ENCODE results near the gene KLHL14. TPM values are rescaled to one million over a fixed set of nuclear protein-coding genes. Genes with fewer than 3 reads are reported as not detected.
"Not testable (repeated sequence)": the region's sequence is repeated elsewhere in the genome, so short reads cannot be mapped to it uniquely, and the experiment has no call there.

Gene KLHL14
- total RNA-seq, 2 experiments from 2014 or later, result not detected

- intact Hi-C loops (cut with DNase I, micrococcal nuclease), result no loop called here
- Mint-ChIP-seq H3K27me3 (no peaks in the 10 kb centered on the region), H3K9me3 (ENCODE audit: low read depth) (peaks cover 8% of the 10 kb centered on the region), H3K27ac (no peak overlapping the region), H3K4me3 (no peak overlapping the region), H3K36me3 (ENCODE audit: low read depth) (no peaks in the 10 kb centered on the region), H3K4me1 (no peaks in the 10 kb centered on the region)
- no peak for DNase-seq
- ChIA-PET POLR2A (no interaction called here), CTCF (no interaction called here)
- ATAC-seq, result no peak
Observed at GRCh38 chr18:32798209-32798960, 25.6 kb upstream of the KLHL14 start.

- H3K4me3 Mint-ChIP-seq; H3K27ac Mint-ChIP-seq; H3K27me3 Mint-ChIP-seq; CTCF ChIA-PET; ATAC-seq; DNase-seq; POLR2A ChIA-PET; H3K9me3 Mint-ChIP-seq (ENCODE audit: low read depth); H3K36me3 Mint-ChIP-seq (ENCODE audit: low read depth); intact Hi-C loops (cut with DNase I, micrococcal nuclease); H3K4me1 Mint-ChIP-seq: not testable (repeated sequence)
Observed at GRCh38 chr18:32794667-32795066, 21.8 kb upstream of the KLHL14 start.

DNA sequence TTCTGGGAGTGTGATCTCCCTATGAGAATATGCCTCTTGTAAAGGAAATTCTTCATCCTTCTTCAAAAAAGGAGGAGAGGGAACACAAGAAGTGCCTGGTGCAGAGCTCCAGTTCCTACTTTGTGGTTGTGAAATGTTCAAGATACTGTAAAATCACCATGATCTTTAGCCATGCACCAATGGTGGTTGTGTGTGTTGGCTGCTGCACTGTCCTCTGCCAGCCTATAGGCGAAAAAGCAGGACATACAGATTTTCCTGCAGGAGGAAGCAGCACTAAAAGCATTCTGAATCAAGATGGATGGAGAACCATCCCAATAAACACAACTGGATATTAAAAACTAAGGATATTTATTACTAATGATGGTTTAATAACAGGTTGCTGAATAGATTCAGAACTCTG, 6.2 kb upstream of the KLHL14 start:
- H3K4me3 Mint-ChIP-seq, result no peak overlapping the region
- ChIA-PET CTCF (no interaction called here), POLR2A (no interaction called here)
- H3K27me3 Mint-ChIP-seq, result peaks cover 9% of the 10 kb centered on the region
- intact Hi-C loops (cut with DNase I, micrococcal nuclease), result no loop called here
- H3K4me1 Mint-ChIP-seq, result no peaks in the 10 kb centered on the region
- ATAC-seq, result no peak
- no peaks in the 10 kb centered on the region for H3K36me3 Mint-ChIP-seq (ENCODE audit: low read depth)
- DNase-seq, result no peak
- H3K27ac Mint-ChIP-seq, result no peak overlapping the region
- no peaks in the 10 kb centered on the region for H3K9me3 Mint-ChIP-seq (ENCODE audit: low read depth)

GRCh38 chr18:32777049-32777448, 4.2 kb upstream of the KLHL14 start:
- Mint-ChIP-seq H3K36me3 (ENCODE audit: low read depth) (no peaks in the 10 kb centered on the region), H3K4me3 (no peak overlapping the region), H3K27ac (no peak overlapping the region), H3K4me1 (peaks cover 2% of the 10 kb centered on the region), H3K27me3 (peaks cover 24% of the 10 kb centered on the region), H3K9me3 (ENCODE audit: low read depth) (no peaks in the 10 kb centered on the region)
- ATAC-seq, result no peak
- no peak for DNase-seq
- POLR2A ChIA-PET, result no interaction called here
- intact Hi-C loops (cut with DNase I, micrococcal nuclease), result no loop called here
- CTCF ChIA-PET, result no interaction called here

DNA sequence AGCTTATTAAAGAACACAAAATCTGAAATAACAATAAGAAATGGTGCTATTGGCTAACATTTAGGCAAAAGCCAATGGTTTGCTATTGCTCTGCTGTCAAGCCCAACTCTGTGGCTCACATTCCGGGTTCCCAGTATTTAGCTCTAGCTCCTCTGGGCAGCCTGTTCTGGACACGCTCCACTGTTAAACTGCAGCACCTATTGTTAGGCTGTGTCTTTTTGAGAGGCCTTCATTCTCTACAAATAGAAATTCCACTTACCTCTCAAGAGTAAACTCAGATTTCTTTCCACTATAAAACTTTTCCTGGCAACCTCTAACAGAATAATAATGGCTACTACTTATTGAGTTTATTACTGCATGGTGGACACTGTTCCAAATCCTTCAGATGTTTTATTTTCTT, 3.7 kb upstream of the KLHL14 start:
- ChIA-PET CTCF (no interaction called here), POLR2A (no interaction called here)
- no peak overlapping the region for H3K27ac Mint-ChIP-seq
- intact Hi-C loops (cut with DNase I, micrococcal nuclease), result no loop called here
- H3K4me3 Mint-ChIP-seq, result no peak overlapping the region
- no peak for DNase-seq
- ATAC-seq, result no peak
- no peaks in the 10 kb centered on the region for H3K9me3 Mint-ChIP-seq (ENCODE audit: low read depth)
- H3K36me3 Mint-ChIP-seq (ENCODE audit: low read depth), result no peaks in the 10 kb centered on the region
- H3K4me1 Mint-ChIP-seq, result peaks cover 2% of the 10 kb centered on the region
- H3K27me3 Mint-ChIP-seq, result peaks cover 24% of the 10 kb centered on the region

GRCh38 chr18:32775628-32776027, 2.8 kb upstream of the KLHL14 start:
- Mint-ChIP-seq H3K36me3 (ENCODE audit: low read depth) (no peaks in the 10 kb centered on the region), H3K27ac (no peak overlapping the region), H3K27me3 (peaks cover 26% of the 10 kb centered on the region), H3K4me3 (no peak overlapping the region), H3K9me3 (ENCODE audit: low read depth) (no peaks in the 10 kb centered on the region), H3K4me1 (peaks cover 6% of the 10 kb centered on the region)
- DNase-seq, result no peak
- CTCF ChIA-PET, result no interaction called here
- ATAC-seq, result no peak
- intact Hi-C loops (cut with DNase I, micrococcal nuclease), result no loop called here
- POLR2A ChIA-PET, result no interaction called here

DNA sequence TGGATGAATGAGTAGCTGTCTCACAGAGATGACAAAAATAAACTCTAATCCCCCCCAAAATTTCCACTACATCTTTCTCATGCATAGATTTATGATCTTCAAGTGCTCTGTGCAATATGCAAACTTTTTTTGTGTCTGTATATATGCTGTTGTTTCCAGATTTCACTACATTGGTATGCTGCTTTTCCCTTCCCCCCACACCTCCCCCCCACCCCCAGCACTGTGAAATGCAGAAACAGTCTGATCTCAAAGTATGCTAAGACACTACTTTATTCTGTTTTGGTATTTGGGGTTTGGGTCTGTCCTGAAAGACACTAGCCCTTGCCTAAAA, 524 bp upstream of the KLHL14 start:
- CTCF ChIA-PET, result interaction anchor here (0.6 kb wide), 1 partner anchor 27 kb away, joined by 3 read pairs; no protein-coding TSS in a partner anchor
- POLR2A ChIA-PET, result no interaction called here
- H3K27me3 Mint-ChIP-seq, result peaks cover 41% of the 10 kb centered on the region
- intact Hi-C loops (cut with DNase I, micrococcal nuclease), result no loop called here
- H3K27ac Mint-ChIP-seq, result no peak overlapping the region
- no peaks in the 10 kb centered on the region for H3K36me3 Mint-ChIP-seq (ENCODE audit: low read depth)
- ATAC-seq, result no peak
- peaks cover 8% of the 10 kb centered on the region for H3K4me1 Mint-ChIP-seq
- H3K4me3 Mint-ChIP-seq, result no peak overlapping the region
- no peak for DNase-seq
- H3K9me3 Mint-ChIP-seq (ENCODE audit: low read depth), result no peaks in the 10 kb centered on the region

- POLR2A ChIA-PET, result no interaction called here
- Mint-ChIP-seq H3K4me3 (no peak overlapping the region), H3K27ac (no peak overlapping the region), H3K36me3 (ENCODE audit: low read depth) (no peaks in the 10 kb centered on the region), H3K9me3 (ENCODE audit: low read depth) (no peaks in the 10 kb centered on the region), H3K4me1 (peaks cover 8% of the 10 kb centered on the region), H3K27me3 (peaks cover 45% of the 10 kb centered on the region)
- intact Hi-C loops (cut with DNase I, micrococcal nuclease), result no loop called here
- ATAC-seq, result no peak
- CTCF ChIA-PET, result no interaction called here
- peak; percentile 5 for DNase-seq
Observed at GRCh38 chr18:32771871-32772580, 797 bp downstream of the KLHL14 start.

DNA sequence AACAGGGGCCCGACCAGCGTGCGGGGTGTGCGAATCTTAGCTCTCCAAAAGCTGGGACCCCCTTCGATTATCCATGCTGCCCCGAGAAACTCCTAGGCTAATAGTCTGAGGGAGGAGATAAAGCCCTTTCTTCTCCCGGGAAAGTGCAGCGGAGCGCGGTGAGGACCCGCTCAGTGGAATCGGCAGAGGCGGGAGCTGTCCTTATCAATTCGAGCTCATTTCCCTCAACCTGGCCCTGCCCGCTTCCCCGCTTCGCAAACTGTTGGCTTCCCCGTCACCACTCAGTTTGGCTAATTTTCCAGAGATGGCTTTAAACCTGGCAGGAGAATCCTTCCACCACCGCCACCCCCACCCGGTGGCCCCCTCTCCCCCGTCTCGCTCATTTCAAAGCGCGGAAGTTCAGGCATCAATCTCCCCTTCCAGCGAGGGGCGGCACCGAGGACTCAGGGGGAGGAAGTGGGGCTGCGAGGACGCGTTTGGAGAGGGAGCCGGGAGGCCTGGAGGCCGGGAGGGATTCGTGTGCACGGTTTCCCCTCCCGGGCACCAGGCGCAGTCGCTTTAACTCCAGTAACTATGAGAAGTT, 1.6 kb downstream of the KLHL14 start:
- Mint-ChIP-seq H3K27ac (no peak overlapping the region), H3K36me3 (ENCODE audit: low read depth) (no peaks in the 10 kb centered on the region), H3K9me3 (ENCODE audit: low read depth) (no peaks in the 10 kb centered on the region), H3K4me3 (no peak overlapping the region), H3K27me3 (peaks cover 49% of the 10 kb centered on the region), H3K4me1 (peaks cover 8% of the 10 kb centered on the region)
- ATAC-seq (no peak), DNase-seq (peak; percentile 15)
- intact Hi-C loops (cut with DNase I, micrococcal nuclease), result no loop called here
- ChIA-PET POLR2A (interaction anchor here (0.7 kb wide), 1 partner anchor 12 kb away, joined by 5 read pairs; no protein-coding TSS in a partner anchor), CTCF (interaction anchor here (0.6 kb wide), 1 partner anchor 47 kb away, joined by 3 read pairs; no protein-coding TSS in a partner anchor)

DNA sequence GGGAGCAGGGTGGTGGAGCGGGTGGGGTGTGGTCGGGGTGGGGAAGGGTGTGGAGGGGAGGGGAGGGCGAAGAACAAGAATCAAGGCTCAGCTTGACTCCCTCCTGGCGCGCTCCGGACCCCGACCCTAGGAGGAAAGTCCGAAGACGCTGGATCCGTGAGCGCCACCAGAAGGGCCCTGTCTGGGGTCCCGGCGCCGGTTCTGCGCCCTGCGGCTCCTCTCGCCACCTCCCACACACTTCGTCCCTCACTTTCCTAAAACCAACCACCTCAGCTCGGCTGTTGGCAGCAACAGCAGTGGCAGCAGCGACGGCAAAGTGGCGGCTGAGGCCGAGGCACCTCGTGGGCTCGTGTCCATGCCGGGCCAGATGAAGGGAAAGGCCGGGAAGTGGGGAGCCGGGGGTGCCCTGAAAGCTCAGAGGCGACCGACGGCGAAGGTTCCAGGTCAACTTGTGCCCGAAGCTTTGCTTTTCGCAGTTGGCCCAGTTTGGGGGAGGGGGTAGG, 2.1 kb downstream of the KLHL14 start:
- ChIA-PET POLR2A (interaction anchor here (0.7 kb wide), 1 partner anchor 13 kb away, joined by 5 read pairs; no protein-coding TSS in a partner anchor), CTCF (interaction anchor here (0.6 kb wide), 1 partner anchor 47 kb away, joined by 3 read pairs; no protein-coding TSS in a partner anchor)
- H3K9me3 Mint-ChIP-seq (ENCODE audit: low read depth), result no peaks in the 10 kb centered on the region
- H3K4me3 Mint-ChIP-seq, result no peak overlapping the region
- intact Hi-C loops (cut with DNase I, micrococcal nuclease), result no loop called here
- no peaks in the 10 kb centered on the region for H3K36me3 Mint-ChIP-seq (ENCODE audit: low read depth)
- no peak overlapping the region for H3K27ac Mint-ChIP-seq
- peaks cover 47% of the 10 kb centered on the region for H3K27me3 Mint-ChIP-seq
- no peak for DNase-seq
- ATAC-seq, result no peak
- peaks cover 8% of the 10 kb centered on the region for H3K4me1 Mint-ChIP-seq

GRCh38 chr18:32770054-32770665, 2.7 kb downstream of the KLHL14 start:
- ATAC-seq (no peak), DNase-seq (peak; percentile 3)
- POLR2A ChIA-PET, result no interaction called here
- peaks cover 8% of the 10 kb centered on the region for H3K4me1 Mint-ChIP-seq
- CTCF ChIA-PET, result interaction anchor here (0.6 to 0.8 kb wide), 2 partner anchors 25 to 159 kb away, joined by 3 read pairs; no protein-coding TSS in a partner anchor
- no peaks in the 10 kb centered on the region for H3K36me3 Mint-ChIP-seq (ENCODE audit: low read depth)
- H3K9me3 Mint-ChIP-seq (ENCODE audit: low read depth), result no peaks in the 10 kb centered on the region
- H3K27me3 Mint-ChIP-seq, result peaks cover 45% of the 10 kb centered on the region
- no peak overlapping the region for H3K4me3 Mint-ChIP-seq
- H3K27ac Mint-ChIP-seq, result no peak overlapping the region
- intact Hi-C loops (cut with DNase I, micrococcal nuclease), result no loop called here

Data from activated CD4-positive, alpha-beta T cell treated with anti-CD3 and anti-CD28 coated beads for 36 hours (primary cell).